Tibial artery (tissue), 4 donors: Measurements from ENCODE around the gene CDH4.
"Not testable (repeated sequence)": the region's sequence is repeated elsewhere in the genome, so short reads cannot be mapped to it uniquely, and the experiment has no call there.

Experiments used
- DNase-seq, 2 donors: peaks; one replicate each; pipeline ENCODE4 v3.0.0-alpha.2; 2019
- H3K27ac ChIP-seq, 2 donors: fragments of 200-600 bp; sonication (generic) in 1 of 2; 1 replicate in 1 of 2; 2 replicates in 1 of 2; pipeline ENCODE4 v1.5.1; 2018 to 2019; ENCODE audit warnings: mild to moderate bottlenecking in 1 of 2
- H3K27me3 ChIP-seq, 2 donors: fragments of 200-600 bp; sonication (generic) in 1 of 2; one replicate each; pipeline versions ENCODE4 v1.5.1 to v1.6.0; 2016 to 2019
- H3K36me3 ChIP-seq, 3 donors: fragments of 200-600 bp; sonication (generic) in 2 of 3; one replicate each; pipeline ENCODE4 v1.5.1; 2016 to 2019; ENCODE audit warnings: mild to moderate bottlenecking in 2 of 3
- H3K4me1 ChIP-seq, 4 donors: fragments of 200-600 bp; sonication (generic) in 2 of 4; 1 replicate in 3 of 4; 2 replicates in 1 of 4; pipeline ENCODE4 v1.5.1; 2016 to 2019
- H3K4me3 ChIP-seq, 2 donors: fragments of 200-600 bp; sonication (generic) in 1 of 2; 1 replicate in 1 of 2; 2 replicates in 1 of 2; pipeline ENCODE4 v1.5.1; 2018 to 2019; ENCODE audit warnings: mild to moderate bottlenecking in 2 of 2
- H3K9me3 ChIP-seq, 3 donors: fragments of 200-600 bp; sonication (generic) in 1 of 3; one replicate each; pipeline ENCODE4 v1.5.1; 2016 to 2019
- intact Hi-C: fragments of 100-400 bp; cut with DNase I; formaldehyde crosslinking; loops from one replicate; pipeline ENCODE4 v1.15.0; 2023; ENCODE audit warnings: low total_unique reads
- TF ChIP-seq, protein P1 (sequence below), 2 experiments: fragments of 200-600 bp in 1 of 2; fragments of 450-650 bp in 1 of 2; IDR thresholded peaks; one replicate each; pipeline ENCODE4 v1.5.1; 2017 to 2019; ENCODE audit warnings: antibody characterized with exemption in 2 of 2, mild to moderate bottlenecking in 1 of 2, moderate library complexity in 1 of 2

The CDH4 gene

GRCh38 chr20:61850457-61850856, 598.4 kb downstream of the CDH4 start:
- H3K4me1 ChIP-seq: no peaks in the 10 kb centered on the region
- H3K9me3 ChIP-seq: no peaks in the 10 kb centered on the region
- intact Hi-C loops: no loop called here
- TF ChIP-seq, protein P1, sequence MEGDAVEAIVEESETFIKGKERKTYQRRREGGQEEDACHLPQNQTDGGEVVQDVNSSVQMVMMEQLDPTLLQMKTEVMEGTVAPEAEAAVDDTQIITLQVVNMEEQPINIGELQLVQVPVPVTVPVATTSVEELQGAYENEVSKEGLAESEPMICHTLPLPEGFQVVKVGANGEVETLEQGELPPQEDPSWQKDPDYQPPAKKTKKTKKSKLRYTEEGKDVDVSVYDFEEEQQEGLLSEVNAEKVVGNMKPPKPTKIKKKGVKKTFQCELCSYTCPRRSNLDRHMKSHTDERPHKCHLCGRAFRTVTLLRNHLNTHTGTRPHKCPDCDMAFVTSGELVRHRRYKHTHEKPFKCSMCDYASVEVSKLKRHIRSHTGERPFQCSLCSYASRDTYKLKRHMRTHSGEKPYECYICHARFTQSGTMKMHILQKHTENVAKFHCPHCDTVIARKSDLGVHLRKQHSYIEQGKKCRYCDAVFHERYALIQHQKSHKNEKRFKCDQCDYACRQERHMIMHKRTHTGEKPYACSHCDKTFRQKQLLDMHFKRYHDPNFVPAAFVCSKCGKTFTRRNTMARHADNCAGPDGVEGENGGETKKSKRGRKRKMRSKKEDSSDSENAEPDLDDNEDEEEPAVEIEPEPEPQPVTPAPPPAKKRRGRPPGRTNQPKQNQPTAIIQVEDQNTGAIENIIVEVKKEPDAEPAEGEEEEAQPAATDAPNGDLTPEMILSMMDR (IDR thresholded peaks at IDR 0.05): no peak
- DNase-seq: no peak
- H3K4me3 ChIP-seq: no peak overlapping the region
- H3K27ac ChIP-seq: no peak overlapping the region
- H3K27me3 ChIP-seq: peaks cover 0 to 56% of the 10 kb centered on the region in 2 donors
- no peaks in the 10 kb centered on the region for H3K36me3 ChIP-seq

- Histone ChIP-seq H3K4me3 (no peak overlapping the region), H3K4me1 (no peaks in the 10 kb centered on the region), H3K36me3 (no peaks in the 10 kb centered on the region), H3K27me3 (peaks cover 0 to 50% of the 10 kb centered on the region in 2 donors), H3K9me3 (peaks cover 0 to 4% (median 0%) of the 10 kb centered on the region in 3 donors), H3K27ac (no peak overlapping the region)
- DNase-seq: no peak
- TF ChIP-seq, protein P1 (IDR thresholded peaks at IDR 0.05): no peak
- intact Hi-C loops: no loop called here
Measured at GRCh38 chr20:61850926-61851900, 599.2 kb downstream of the CDH4 start.

GRCh38 chr20:61852268-61853072, 600.4 kb downstream of the CDH4 start:
- Histone ChIP-seq H3K9me3 (peaks cover 0 to 4% (median 0%) of the 10 kb centered on the region in 3 donors), H3K27me3 (peaks cover 0 to 42% of the 10 kb centered on the region in 2 donors), H3K4me1 (no peaks in the 10 kb centered on the region), H3K27ac (no peak overlapping the region), H3K36me3 (no peaks in the 10 kb centered on the region), H3K4me3 (no peak overlapping the region)
- TF ChIP-seq, protein P1 (IDR thresholded peaks at IDR 0.05): no peak
- DNase-seq: no peak
- intact Hi-C loops: no loop called here

GRCh38 chr20:61853073-61854005, 601.3 kb downstream of the CDH4 start:
- Histone ChIP-seq H3K4me3 (no peak overlapping the region), H3K4me1 (no peaks in the 10 kb centered on the region), H3K27me3 (peaks cover 0 to 42% of the 10 kb centered on the region in 2 donors), H3K36me3 (no peaks in the 10 kb centered on the region), H3K27ac (no peak overlapping the region), H3K9me3 (peaks cover 0 to 4% (median 0%) of the 10 kb centered on the region in 3 donors)
- DNase-seq: no peak
- TF ChIP-seq, protein P1 (IDR thresholded peaks at IDR 0.05): no peak
- intact Hi-C loops: no loop called here

- H3K36me3 ChIP-seq, H3K9me3 ChIP-seq, H3K4me3 ChIP-seq, H3K4me1 ChIP-seq, H3K27ac ChIP-seq, intact Hi-C loops, DNase-seq: not testable (repeated sequence)
- H3K27me3 ChIP-seq: peaks cover 0 to 40% of the 10 kb centered on the region in 2 donors
Measured at GRCh38 chr20:61854538-61854937, 602.5 kb downstream of the CDH4 start.
